DOHH2 (cell line): Measurements from ENCODE around the gene ADGRA1.

ENCODE experiments used
- H3F3A ChIP-seq: fragments of 200-600 bp; sonication (generic), shearing (Covaris generic); 2 replicates; pipeline ENCODE4 v1.6.0; 2016; ENCODE audit warnings: antibody characterized with exemption, mild to moderate bottlenecking; ENCODE audit not compliant: control insufficient read depth, insufficient read depth
- H3K27ac ChIP-seq: fragments of 200-600 bp; sonication (generic); 2 replicates; pipeline ENCODE4 v1.5.1; 2014; ENCODE audit warnings: low read depth, mild to moderate bottlenecking, low read length, moderate library complexity
- H3K27me3 ChIP-seq: fragments of 200-600 bp; sonication (generic); 2 replicates; pipeline ENCODE4 v1.6.1; 2014; ENCODE audit warnings: mild to moderate bottlenecking, low read length, mixed read lengths; ENCODE audit not compliant: control insufficient read depth
- H3K36me3 ChIP-seq: fragments of 200-600 bp; sonication (generic); 2 replicates; pipeline ENCODE4 v1.6.1; 2014; ENCODE audit warnings: mild to moderate bottlenecking, low read length, moderate library complexity, mixed read lengths; ENCODE audit not compliant: control insufficient read depth
- H3K4me1 ChIP-seq: fragments of 200-600 bp; sonication (generic); 2 replicates; pipeline ENCODE4 v1.6.1; 2014; ENCODE audit warnings: mild to moderate bottlenecking, low read length, mixed read lengths; ENCODE audit not compliant: control insufficient read depth
- H3K4me2 ChIP-seq: fragments of 200-600 bp; sonication (generic); 2 replicates; pipeline ENCODE4 v1.6.0; 2014; ENCODE audit warnings: mild to moderate bottlenecking, low read length, moderate library complexity
- H3K4me3 ChIP-seq: fragments of 200-600 bp; sonication (generic); 2 replicates; pipeline ENCODE4 v1.5.1; 2014; ENCODE audit warnings: mild to moderate bottlenecking, low read length, mixed read lengths
- H3K79me2 ChIP-seq: fragments of 200-600 bp; sonication (generic); 2 replicates; pipeline ENCODE4 v1.6.1; 2014; ENCODE audit warnings: mild to moderate bottlenecking, low read length, mixed read lengths; ENCODE audit not compliant: control insufficient read depth
- H3K9me2 ChIP-seq: fragments of 200-600 bp; sonication (generic); replicated peaks from 2 replicates; pipeline ENCODE4 v1.6.1; 2014; ENCODE audit warnings: mild to moderate bottlenecking, low read length, mixed read lengths; ENCODE audit not compliant: control insufficient read depth
- H3K9me3 ChIP-seq: fragments of 200-600 bp; sonication (generic); 2 replicates; pipeline ENCODE4 v1.6.1; 2014; ENCODE audit warnings: antibody characterized with exemption, low read length, mixed read lengths; ENCODE audit not compliant: control insufficient read depth, insufficient read depth
- H4K20me1 ChIP-seq: fragments of 200-600 bp; sonication (generic); 2 replicates; pipeline ENCODE4 v1.6.0; 2014; ENCODE audit warnings: low read depth, mild to moderate bottlenecking, antibody characterized with exemption, low read length, moderate library complexity; ENCODE audit not compliant: control insufficient read depth, insufficient read depth
- CTCF ChIP-seq: fragments of 200-600 bp; sonication (generic); IDR thresholded peaks from one replicate; pipeline ENCODE4 v1.5.1; 2014; ENCODE audit warnings: antibody characterized with exemption, mild to moderate bottlenecking, low read depth, low read length; ENCODE audit not compliant: poor library complexity, severe bottlenecking
- EZH2phosphoT487 ChIP-seq: fragments of 200-600 bp; sonication (generic); IDR thresholded peaks from 2 replicates; pipeline ENCODE4 v1.6.1; 2017; ENCODE audit warnings: borderline replicate concordance, mild to moderate bottlenecking, antibody characterized with exemption, low read length, moderate library complexity, mixed read lengths

ADGRA1 gene

DNA sequence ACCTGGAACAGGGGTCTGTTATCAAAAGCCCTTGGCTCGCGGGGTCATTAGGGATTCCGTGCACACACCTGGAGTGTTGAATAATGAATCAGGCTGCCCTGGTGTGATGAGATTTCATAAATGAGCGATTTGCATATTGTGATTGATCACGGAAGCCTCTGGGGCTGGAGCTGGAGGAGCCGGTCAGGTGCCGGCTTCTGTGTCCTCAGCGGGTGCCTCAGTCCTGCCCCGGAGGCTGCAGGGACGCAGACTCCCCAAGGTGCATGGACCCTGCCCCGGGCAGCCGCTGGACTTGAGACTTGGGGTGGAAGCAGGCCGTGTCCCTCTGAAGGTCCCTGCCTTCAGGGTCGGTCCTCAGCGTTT lies 47.9 kb upstream of the ADGRA1 start:
- Histone ChIP-seq H3K27ac (no peak overlapping the region), H3K9me3 (peaks cover 5% of the 10 kb centered on the region; the same call in 1 of the 2 replicates), H3K79me2 (no peaks in the 10 kb centered on the region), H3K9me2 (no peaks in the 10 kb centered on the region), H3K27me3 (no peaks in the 10 kb centered on the region), H3K4me3 (no peak overlapping the region), H3F3A (no peaks in the 10 kb centered on the region), H3K36me3 (no peaks in the 10 kb centered on the region), H3K4me1 (no peaks in the 10 kb centered on the region), H3K4me2 (no peak overlapping the region), H4K20me1 (no peaks in the 10 kb centered on the region)
- TF ChIP-seq CTCF (no peak), EZH2phosphoT487 (no peak)

GRCh38 chr10:133040198-133040597 lies 47.5 kb upstream of the ADGRA1 start:
- H4K20me1 ChIP-seq: no peaks in the 10 kb centered on the region
- no peak for TF ChIP-seq CTCF
- TF ChIP-seq EZH2phosphoT487: no peak
- H3K9me2 ChIP-seq: no peaks in the 10 kb centered on the region
- no peaks in the 10 kb centered on the region for H3K79me2 ChIP-seq
- no peaks in the 10 kb centered on the region for H3K4me1 ChIP-seq
- H3K27me3 ChIP-seq: no peaks in the 10 kb centered on the region
- H3K4me2 ChIP-seq: no peak overlapping the region
- peaks cover 5% of the 10 kb centered on the region; the same call in 1 of the 2 replicates for H3K9me3 ChIP-seq
- no peaks in the 10 kb centered on the region for H3K36me3 ChIP-seq
- no peak overlapping the region for H3K27ac ChIP-seq
- H3F3A ChIP-seq: no peaks in the 10 kb centered on the region
- no peak overlapping the region for H3K4me3 ChIP-seq

GRCh38 chr10:133041101-133041500 lies 46.6 kb upstream of the ADGRA1 start:
- no peaks in the 10 kb centered on the region for H3K4me1 ChIP-seq

More at GRCh38 chr10:133041101-133041500, 46.6 kb upstream of the ADGRA1 start:
- Histone ChIP-seq H3K4me2 (no peak overlapping the region), H3K79me2 (no peaks in the 10 kb centered on the region), H3K4me3 (no peak overlapping the region), H3K9me3 (peaks cover 9% of the 10 kb centered on the region; the same call in 1 of the 2 replicates), H3K36me3 (no peaks in the 10 kb centered on the region), H4K20me1 (no peaks in the 10 kb centered on the region), H3F3A (no peaks in the 10 kb centered on the region), H3K27ac (no peak overlapping the region), H3K27me3 (no peaks in the 10 kb centered on the region), H3K9me2 (no peaks in the 10 kb centered on the region)
- no peak for TF ChIP-seq CTCF
- no peak for TF ChIP-seq EZH2phosphoT487
